Activated naive CD8-positive, alpha-beta T cell treated with anti-CD3 and anti-CD28 coated beads, Interleukin-2, amount 50 U/mL, for 16 hours (primary cell): ENCODE results near the gene RMDN3.

Source experiments
- DNase-seq: peaks from one replicate; pipeline ENCODE4 v3.0.0-alpha.2; 2020; ENCODE audit warnings: low read depth, low spot score

Gene RMDN3

GRCh38 chr15:40747685-40748631 lies 7.1 kb downstream of the RMDN3 start:
- DNase-seq, result no peak

DNA sequence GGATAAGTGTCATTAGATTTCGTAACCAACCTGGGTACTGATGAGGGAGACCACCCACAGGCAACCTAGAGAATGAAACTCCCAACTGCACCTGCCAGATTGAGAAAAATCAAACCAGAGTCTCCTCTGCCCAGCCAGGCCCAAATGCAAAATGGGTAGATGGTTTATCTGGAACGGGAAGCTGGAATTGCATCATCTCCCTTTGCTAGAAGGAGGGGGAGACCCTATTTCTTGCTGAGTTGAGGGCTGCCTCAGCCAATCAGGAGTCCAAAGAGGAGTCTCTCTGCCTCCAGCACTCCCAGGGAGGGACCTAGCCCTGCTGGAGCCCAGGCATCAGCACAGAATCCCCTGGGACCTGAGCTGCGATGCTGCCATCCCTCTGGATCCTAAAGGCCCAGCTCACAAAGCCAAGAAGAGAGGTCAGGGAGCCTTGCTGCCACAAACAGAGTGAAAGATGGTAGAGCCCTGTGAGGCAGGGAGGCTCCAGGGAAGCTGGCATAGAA lies 8.1 kb downstream of the RMDN3 start:
- no peak for DNase-seq

DNA sequence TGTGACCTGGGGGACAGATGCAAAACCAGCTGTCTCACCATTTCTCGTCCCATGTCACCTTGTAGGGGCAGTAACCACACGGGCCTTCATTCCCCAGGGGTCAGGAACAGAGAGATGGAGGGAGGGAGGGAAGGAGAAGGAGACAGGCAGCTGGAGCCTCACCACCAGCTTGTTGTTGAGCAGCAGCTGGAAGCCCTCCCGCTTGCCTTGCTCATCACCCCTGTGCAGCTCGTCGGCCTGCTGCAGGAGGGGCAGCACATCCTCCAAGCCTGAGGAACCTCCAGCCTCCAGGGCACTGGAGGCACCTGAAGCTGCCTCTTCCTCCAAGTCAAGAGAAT lies 10.3 kb downstream of the RMDN3 start:
- DNase-seq, result no peak

- no peak for DNase-seq
Observed at GRCh38 chr15:40743921-40744814, 10.9 kb downstream of the RMDN3 start.

GRCh38 chr15:40743485-40743901 lies 11.6 kb downstream of the RMDN3 start:
- DNase-seq, result no peak

- no peak for DNase-seq
Observed at GRCh38 chr15:40739854-40740253, 15.2 kb downstream of the RMDN3 start.

- no peak for DNase-seq
Observed at GRCh38 chr15:40739047-40739446, 16.0 kb downstream of the RMDN3 start.

DNA sequence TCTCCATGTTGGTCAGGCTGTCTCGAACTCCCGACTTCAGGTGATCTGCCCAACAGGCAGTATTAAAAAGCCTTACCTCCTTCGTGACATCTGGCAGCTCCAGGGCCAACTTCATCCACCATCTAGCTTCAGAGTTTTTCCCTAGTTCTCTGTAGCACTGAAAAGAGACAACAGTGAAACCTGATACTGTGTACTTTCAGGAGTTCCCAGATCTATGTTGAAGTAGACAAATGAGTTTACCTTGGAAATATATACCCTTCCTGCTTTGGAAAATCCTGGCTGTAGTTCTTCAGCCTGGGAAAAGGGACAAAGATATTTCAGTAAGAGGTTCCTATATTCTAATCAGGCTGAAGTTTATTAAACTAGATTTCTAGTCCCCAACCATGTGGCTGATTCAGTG lies 18.0 kb downstream of the RMDN3 start:
- DNase-seq, result no peak

- DNase-seq, result no peak
Observed at GRCh38 chr15:40736575-40736974, 18.5 kb downstream of the RMDN3 start.

- DNase-seq, result no peak
Observed at GRCh38 chr15:40731034-40731433, 24.0 kb downstream of the RMDN3 start.

- DNase-seq, result no peak
Observed at GRCh38 chr15:40723919-40724318, 31.1 kb downstream of the RMDN3 start.

DNA sequence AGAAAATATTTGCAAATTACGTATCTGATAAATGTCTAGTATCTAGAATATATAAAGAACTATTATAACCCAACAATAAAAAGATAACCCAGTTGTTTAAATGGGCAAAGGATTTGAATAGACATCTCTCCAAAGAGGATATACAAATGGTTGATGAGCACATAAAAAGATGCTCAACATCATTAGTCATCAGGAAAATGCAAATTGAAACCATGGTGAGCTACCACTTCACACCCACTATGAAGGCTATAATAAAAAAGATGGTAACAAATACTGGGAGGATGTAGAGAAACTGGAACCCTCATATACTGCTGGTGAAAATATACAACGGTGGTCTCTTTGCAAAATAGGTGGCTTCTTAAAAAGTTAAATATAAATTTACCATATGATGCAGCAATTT lies 32.1 kb downstream of the RMDN3 start:
- no peak for DNase-seq

DNA sequence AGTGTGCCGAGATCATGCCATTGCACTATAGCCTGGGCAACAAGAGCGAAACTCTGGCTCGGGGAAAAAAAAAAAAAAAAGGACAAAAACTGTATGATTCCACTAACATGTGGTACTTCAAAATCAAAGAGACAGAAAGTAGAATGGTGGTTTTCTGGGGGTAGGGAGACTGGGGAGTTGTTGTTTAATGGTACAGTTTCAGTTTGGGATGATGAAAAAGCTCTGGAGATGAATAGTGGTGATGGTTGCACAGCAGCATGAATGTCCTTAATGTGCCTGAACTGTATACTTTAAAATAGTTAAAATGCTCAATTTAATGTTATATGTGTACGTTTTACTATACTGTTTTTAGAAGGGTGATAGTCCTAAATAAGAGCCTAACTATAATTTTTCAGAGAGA lies 32.7 kb downstream of the RMDN3 start:
- no peak for DNase-seq

DNA sequence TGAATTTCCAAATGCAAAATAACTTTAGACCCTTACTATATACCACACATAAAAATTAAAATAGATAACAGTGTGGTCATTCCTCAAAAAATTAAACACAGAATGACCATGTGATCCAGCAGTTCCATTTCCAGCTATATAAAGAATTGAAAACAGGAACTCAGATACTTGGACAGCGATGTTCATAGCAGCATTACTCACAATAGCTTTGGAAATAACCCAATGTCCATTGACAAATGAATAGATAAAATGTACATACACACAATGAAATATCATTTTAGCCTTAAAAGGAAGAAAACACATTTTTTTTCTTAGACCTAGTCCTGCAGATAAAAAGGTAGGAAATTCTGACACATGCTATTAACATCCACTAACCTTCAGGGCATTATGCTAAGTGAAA lies 33.4 kb downstream of the RMDN3 start:
- DNase-seq, result no peak

DNA sequence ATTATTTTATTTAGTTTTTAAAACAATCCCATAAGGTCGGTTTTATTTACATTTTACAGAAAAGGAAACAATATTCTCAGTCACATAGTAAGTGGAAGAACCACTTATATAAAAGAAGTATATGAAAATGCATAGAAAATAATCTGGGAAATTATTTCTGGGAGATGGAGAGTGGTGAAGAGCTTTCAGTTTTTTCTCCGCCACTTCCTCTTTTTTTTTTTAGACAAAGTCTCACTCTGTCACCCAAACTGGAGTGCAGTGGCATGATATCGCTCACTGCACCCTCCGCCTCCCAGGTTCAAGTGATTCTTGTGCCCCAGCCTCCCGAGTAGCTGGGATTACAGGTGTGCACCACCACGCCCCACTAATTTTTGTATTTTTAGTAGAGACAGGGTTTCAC lies 38.9 kb downstream of the RMDN3 start:
- no peak for DNase-seq

DNA sequence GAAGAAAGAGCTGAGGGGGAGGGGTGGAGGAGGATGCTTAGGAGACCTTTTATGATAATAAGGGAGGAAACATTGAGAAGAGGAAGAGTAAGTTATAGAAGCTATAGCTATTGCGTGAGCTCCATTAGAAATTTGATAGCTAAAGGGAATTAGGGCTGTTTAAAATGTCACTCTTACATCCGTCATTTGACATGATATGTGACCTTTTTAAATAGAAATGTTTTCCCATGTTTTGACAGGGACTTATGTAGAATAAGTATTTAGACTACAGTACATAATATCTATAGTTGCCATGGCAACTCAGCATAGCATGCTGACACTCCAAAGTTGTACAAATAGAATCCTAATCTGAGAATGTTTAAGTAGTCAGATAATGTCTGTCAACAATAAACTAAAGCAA lies 40.9 kb downstream of the RMDN3 start:
- no peak for DNase-seq

GRCh38 chr15:40706121-40706520 lies 48.9 kb downstream of the RMDN3 start:
- no peak for DNase-seq

GRCh38 chr15:40702077-40702476 lies 53.0 kb downstream of the RMDN3 start:
- DNase-seq, result no peak

DNA sequence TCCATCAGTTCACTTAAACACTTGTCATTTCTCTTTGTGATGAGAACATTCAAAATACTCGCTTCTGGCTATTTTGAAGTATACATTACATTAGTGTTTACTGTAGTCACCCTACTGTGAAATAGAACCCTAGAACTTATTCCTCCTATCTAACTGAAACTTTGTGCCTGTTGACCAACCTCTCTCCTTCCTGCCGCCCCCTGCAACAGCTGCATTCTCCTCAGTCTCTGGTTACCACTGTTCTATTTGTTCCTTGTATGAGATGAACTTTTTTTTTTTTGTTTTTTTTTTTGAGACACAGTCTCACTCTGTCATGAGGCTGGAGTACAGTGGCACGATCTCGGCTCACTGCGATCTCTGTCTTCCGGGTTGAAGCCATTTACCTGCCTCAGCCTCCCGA lies 57.1 kb downstream of the RMDN3 start:
- no peak for DNase-seq

DNA sequence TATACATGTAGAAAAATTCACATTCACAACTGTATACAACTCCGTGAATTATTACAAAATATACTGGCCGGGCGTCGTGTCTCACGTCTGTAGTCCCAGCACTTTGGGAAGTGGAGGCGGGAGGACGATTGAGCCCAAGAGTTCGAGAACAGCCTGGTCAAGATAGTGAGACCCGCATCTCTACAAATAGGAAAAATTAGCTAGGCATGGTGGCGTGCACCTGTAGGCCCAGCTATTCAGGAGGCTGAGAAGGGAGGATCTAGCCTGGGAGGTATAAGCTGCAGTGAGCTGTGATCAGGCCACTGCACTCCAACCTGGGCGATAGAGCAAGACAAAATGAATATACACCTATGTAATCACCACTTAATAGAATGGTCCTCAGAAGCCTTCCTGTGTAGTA lies 58.8 kb downstream of the RMDN3 start:
- no peak for DNase-seq

DNA sequence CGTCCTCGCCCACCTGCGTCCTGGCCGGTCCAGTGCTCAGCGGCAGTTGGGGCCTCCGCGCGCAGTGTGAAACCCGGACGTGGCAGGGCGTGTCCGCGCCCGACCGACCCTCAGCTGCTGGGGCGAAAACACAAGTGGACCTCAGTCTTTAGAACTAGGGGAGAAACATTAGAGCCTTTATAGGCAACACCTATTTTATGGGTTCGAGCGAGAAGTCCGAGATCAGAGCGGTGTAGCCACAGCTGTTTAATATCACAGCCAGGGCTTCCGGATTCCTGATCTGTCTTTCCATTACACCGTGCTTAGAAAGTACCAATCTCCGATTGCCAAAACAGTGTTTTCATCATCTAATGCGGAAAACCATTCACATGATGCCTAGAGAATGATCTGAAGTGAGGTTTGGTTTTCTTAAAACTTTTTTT lies 59.6 kb downstream of the RMDN3 start:
- DNase-seq, result no peak

DNA sequence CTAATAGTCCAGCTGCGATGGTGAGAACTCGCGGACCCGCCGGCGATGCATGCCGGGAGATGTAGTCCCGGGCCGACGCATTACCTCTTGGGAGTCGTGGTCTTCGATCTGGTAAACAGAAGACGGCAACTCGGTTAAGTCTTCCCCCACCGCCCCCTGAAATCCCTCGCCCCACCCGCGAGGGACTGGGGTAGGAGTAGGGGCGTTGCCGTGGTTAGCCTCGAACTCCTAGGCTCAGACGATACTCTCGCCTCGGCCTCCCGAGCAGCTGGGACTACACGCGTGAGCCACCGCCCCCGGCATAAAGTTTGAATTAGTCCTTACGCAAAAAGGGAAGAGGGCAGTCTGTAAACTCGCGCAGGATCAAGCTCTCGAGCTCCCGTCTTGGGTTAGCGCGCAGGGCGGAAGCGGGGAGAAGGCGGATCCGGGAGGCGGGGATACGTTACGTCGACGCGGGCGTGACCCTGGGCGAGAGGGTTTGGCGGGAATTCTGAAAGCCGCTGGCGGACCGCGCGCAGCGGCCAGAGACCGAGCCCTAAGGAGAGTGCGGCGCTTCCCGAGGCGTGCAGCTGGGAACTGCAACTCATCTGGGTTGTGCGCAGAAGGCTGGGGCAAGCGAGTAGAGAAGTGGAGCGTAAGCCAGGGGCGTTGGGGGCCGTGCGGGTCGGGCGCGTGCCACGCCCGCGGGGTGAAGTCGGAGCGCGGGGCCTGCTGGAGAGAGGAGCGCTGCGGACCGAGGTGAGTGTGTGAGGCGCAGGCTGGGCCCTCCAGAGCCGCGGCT lies 60.2 kb downstream of the RMDN3 start, which contains the start of gene RAD51:
RAD51 (plus strand) TSS at position 487 of the 781 bp plus-strand sequence. CDS start 3,585 bp downstream, outside the sequence.
- DNase-seq, result peak; percentile 84
